GM18519 (cell line): Measurements from ENCODE around the gene KIF26A.
"Not testable (repeated sequence)": the region's sequence is repeated elsewhere in the genome, so short reads cannot be mapped to it uniquely, and the experiment has no call there.

Experiments used
- ATAC-seq: cut with Tn5 transposase; IDR thresholded peaks from one replicate; pipeline ENCODE4 v1.9.1; 2021; ENCODE audit warnings: mild to moderate bottlenecking, moderate library complexity; ENCODE audit not compliant: unreplicated experiment, low FRiP score

The KIF26A gene

GRCh38 chr14:104219731-104220214, 81.4 kb downstream of the KIF26A start:
- no peak for ATAC-seq

DNA sequence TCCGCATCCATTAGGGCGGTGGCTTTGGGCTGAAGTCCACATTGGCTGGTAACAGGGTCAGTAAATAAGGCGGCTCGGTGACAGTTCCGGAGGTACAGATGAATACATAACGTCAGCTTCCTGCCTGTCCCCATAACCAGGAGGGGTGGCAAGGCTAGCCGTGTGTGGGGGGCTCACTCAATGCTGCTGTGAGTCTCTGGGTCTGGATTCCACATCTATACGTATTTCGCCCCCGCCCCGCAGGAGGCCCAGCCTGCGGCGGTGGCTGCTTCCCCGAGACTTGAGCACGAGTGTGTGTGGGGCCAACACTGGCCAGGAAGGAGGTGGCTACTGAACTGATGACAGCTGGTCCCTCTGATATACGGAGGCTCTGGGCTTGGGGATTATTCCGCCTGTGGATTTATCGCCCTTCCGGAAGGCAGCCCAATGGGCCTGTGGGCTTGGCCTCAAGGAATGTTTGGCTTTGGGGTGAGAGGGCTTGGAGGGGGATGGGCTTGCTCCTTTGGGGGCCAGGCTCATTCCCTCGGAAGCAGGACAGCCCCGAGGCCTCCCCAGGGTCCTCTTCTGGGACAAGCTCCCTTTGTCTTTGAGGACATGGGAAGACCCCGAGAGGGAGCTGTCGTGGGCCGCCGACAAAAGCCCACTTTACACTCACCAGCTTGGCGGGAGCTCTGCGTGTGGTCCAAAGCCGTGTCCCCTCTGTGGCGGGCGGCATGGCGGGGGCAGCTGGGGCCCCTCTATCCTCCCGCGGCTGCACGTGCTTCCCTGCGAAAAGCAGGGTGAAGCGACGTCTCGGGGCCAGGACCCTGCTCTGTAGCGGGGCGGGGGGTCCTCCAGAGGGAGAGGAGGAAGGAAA, 82.1 kb downstream of the KIF26A start:
- ATAC-seq = no peak

GRCh38 chr14:104221071-104221625, 82.8 kb downstream of the KIF26A start:
- ATAC-seq = no peak

DNA sequence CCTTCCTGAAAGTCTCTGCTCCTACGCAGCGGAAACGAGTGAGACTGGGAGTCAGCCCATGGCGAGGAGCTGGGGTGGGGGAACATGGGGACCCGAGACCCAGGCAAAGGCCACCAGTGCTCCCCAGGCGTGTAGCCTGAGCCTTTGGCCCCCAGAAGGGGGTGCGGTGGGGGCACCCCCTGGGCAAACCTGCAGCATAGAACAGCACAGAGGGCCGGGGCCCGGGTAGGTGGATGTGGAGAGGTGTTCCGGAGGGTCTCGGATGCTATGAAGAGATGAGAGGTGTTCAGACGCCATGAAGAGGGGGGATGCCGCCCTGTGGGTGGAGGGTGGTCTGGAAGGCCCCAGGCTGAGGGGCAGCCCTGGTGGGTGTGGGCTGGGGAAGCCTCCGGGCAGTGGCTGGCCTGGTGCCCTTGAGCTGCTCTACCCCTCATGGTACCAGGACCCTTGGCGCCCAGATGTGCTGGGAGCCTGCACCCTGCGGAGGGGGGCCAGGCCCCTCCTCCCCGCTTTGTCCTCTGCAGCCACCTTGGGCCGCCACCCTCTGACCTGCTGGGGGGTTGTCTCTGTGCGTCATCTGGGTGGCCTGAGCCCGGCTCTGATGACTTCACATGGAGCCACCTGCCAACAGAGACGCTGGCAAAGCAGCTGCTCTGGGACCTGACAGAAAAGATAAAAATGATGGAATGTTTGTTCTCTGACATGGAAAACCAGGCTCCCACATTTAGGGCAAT, 83.4 kb downstream of the KIF26A start:
- ATAC-seq = no peak

DNA sequence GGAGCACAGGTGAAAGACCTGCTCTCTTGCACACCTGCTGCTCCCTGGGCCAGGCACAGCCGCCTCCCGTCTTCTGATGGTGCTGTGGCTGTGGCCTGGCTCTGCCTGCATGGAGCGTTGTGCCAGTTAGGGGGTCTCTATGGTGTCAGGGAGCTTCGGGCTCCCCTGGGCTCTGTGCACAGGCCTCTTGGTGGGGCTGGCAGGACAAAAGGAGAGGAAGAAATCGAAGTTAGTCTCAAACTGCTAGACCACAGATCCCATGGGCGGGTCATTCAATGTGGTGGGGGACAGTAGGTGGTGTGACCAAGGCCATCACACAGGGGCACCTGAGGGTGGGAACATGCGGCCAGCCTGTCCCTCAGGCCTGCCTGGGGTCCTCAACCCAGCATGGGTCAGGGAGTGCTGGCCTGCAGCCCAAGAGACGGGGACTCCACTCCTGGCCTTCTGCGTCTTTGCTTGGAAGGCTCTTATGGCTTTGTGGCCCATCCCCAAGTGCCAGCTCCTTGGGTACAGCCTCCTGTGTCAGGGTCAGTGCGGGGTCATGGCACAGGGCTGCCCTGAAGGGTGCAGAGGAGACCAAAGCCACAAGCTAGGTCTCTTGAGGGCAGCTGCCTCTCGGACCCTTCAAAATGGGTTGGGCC, 84.1 kb downstream of the KIF26A start:
- no peak for ATAC-seq

- ATAC-seq = no peak
Measured at GRCh38 chr14:104223101-104224041, 85.0 kb downstream of the KIF26A start.

DNA sequence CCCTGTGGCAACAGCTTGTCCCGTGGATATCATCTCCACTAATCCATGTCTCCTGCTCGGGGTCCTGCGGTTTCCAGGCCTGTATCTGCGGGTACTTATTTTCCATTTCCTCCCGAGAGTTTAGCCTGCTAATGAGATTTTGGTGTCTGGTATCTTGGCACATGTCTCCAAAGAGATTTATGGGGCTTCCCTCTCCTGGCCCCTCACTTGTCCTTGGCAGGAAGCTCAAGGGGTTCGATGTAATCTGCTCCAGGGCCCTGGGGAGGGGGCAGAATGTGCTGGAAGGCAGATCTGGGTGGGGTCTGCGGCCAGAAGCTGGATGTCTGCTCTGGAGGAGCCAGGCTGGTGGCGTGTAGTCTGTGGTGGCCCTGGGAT, 85.7 kb downstream of the KIF26A start:
- no peak for ATAC-seq

DNA sequence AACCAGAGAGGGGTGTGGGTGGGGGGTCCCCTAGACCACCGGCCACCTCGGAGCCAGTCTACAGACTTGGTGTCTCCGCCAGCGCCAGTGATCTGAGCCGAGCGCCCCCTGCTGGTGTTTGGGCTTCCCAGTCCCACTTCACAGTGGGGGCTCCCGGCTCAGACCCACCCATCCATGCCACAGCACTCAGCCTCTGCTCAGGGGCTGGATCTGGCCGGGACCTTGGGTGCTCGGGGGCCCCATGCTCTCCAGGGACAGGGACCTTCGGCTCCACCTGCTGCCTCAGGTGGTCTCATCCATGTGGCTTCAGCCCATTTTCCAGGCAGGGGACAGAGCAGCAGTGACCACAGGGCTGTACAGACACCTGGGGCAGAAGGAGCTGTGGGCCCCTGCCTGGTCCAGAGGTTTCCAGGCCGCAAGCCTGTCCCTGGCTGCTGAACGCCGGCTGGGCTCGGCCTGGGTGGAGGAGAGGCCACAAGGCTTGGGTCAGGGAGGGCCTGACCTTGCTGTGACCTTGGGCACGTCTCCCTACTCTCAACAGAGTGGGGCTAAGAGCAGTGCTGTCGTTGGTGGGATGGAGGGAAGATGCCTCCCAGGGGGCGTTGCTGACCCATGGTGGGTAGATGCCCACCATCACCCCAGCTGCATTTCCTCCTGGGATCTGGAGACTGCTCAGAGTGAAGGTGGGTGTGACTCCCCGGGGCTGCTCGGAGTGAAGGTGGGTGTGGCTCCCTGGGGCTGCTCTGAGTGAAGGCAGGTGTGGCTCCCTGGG, 86.3 kb downstream of the KIF26A start:
- ATAC-seq = no peak

DNA sequence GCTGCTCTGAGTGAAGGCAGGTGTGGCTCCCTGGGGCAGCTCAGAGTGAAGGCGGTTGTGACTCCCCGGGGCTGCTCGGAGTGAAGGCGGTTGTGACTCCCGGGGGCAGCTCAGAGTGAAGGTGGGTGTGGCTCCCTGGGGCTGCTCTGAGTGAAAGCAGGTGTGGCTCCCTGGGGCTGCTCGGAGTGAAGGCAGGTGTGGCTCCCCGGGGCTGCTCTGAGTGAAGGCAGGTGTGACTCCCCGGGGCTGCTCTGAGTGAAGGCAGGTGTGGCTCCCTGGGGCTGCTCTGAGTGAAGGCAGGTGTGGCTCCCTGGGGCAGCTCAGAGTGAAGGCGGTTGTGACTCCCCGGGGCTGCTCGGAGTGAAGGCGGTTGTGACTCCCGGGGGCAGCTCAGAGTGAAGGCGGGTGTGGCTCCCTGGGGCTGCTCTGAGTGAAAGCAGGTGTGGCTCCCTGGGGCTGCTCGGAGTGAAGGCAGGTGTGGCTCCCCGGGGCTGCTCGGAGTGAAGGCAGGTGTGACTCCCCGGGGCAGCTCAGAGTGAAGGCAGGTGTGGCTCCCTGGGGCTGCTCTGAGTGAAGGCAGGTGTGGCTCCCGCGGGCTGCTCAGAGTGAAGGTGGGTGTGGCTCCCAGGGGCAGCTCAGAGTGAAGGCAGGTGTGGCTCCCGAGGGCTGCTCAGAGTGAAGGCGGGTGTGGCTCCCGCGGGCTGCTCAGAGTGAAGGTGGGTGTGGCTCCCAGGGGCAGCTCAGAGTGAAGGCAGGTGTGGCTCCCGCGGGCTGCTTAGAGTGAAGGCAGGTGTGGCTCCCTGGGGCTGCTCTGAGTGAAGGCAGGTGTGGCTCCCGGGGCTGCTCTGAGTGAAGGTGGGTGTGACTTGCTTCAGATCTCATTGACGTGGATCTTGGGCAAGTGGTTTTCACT, 87.1 kb downstream of the KIF26A start:
- ATAC-seq = not testable (repeated sequence)

- no peak for ATAC-seq
Measured at GRCh38 chr14:104226421-104227383, 88.3 kb downstream of the KIF26A start.

- no peak for ATAC-seq
Measured at GRCh38 chr14:104227806-104228205, 89.4 kb downstream of the KIF26A start.

DNA sequence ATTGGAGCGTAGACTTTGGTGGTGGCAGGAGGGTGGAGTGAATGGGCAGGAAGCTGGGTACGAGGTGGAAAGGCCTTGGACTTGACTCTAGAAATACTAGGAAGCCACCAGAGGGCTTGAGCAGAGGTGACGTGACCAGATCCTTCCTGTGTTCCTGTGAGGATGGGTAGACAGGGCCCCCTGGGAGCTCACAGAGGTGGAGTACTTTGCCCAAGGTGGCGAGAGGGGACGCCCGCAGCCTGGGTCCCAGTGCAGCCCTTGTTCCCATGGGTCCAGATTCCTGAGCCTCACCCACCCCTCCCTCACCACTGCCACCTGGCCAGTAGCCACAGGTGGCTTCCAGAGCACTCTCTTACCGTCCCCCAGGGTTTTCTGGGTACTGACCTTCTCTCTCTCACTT, 89.8 kb downstream of the KIF26A start:
- no peak for ATAC-seq

GRCh38 chr14:104228716-104229533, 90.5 kb downstream of the KIF26A start:
- ATAC-seq = no peak

DNA sequence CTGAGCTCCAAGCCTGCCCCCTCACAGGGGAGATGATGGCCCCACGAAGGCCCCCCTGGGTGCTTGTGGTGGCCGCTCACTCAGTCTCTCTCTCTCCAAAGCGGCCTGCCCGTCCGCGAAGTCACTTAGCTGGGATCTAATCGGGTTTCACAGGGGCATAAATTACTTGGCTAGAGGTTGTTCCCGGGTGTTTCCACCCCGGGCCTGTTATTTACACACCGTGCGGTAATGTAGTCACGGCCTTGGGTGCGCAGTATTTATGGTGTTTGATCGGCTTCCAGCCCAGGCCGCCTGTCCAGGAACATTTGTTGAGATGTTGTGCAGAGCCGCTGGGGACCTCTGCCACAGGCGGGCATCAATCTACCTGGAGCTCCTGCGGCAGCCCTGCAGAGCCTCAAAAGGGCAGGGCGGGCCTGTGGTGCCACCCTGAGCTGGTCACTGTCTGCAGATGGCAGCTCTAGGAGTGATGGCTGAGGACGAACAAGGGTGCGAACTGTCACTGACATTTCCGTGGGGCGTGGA, 91.2 kb downstream of the KIF26A start:
- no peak for ATAC-seq

GRCh38 chr14:104230119-104230815, 91.9 kb downstream of the KIF26A start:
- ATAC-seq = no peak
